GM23338 (cell line): ENCODE results near the gene SAMD11. TPM values are rescaled to one million over a fixed set of nuclear protein-coding genes. Genes with fewer than 3 reads are reported as not detected.

ENCODE experiments used
- ATAC-seq: fragments of 200-7000 bp; cut with Tn5 transposase; 3 replicates; pipeline ENCODE4 v1.9.1; 2020
- DNase-seq: peaks from one replicate; pipeline ENCODE4 v3.0.0-alpha.2; 2015; ENCODE audit warnings: low spot score
- H2AFZ ChIP-seq: fragments of 200-600 bp; sonication (generic); 2 replicates; pipeline ENCODE4 v1.8.0; 2016; ENCODE audit warnings: antibody characterized with exemption, mild to moderate bottlenecking, moderate library complexity
- H3F3A ChIP-seq: fragments of 200-600 bp; sonication (generic); replicated peaks from 2 replicates; pipeline ENCODE4 v1.8.0; 2017; ENCODE audit warnings: antibody characterized with exemption, mixed run types, low read depth
- H3K27ac ChIP-seq: fragments of 200-600 bp; sonication (generic); 2 replicates; pipeline ENCODE4 v1.6.1; 2016; ENCODE audit warnings: low read depth
- H3K27me3 ChIP-seq: fragments of 200-600 bp; sonication (generic); 2 replicates; pipeline ENCODE4 v1.8.0; 2016; ENCODE audit warnings: mild to moderate bottlenecking, mixed run types, moderate library complexity; ENCODE audit not compliant: insufficient read depth
- H3K36me3 ChIP-seq: fragments of 200-600 bp; sonication (generic); 2 replicates; pipeline ENCODE4 v1.8.0; 2016; ENCODE audit warnings: mild to moderate bottlenecking; ENCODE audit not compliant: insufficient read depth
- H3K4me1 ChIP-seq: fragments of 200-600 bp; sonication (generic); 2 replicates; pipeline ENCODE4 v1.8.0; 2016; ENCODE audit warnings: mild to moderate bottlenecking, moderate library complexity; ENCODE audit not compliant: insufficient read depth
- H3K4me2 ChIP-seq: fragments of 200-600 bp; sonication (generic); 2 replicates; pipeline ENCODE4 v1.7.1; 2017; ENCODE audit warnings: mixed run types
- H3K4me3 ChIP-seq: fragments of 200-600 bp; sonication (generic); 2 replicates; pipeline ENCODE4 v1.6.1; 2016; ENCODE audit warnings: mixed run types
- H3K79me2 ChIP-seq: fragments of 200-600 bp; sonication (generic); replicated peaks from 2 replicates; pipeline ENCODE4 v1.8.0; 2017; ENCODE audit warnings: mild to moderate bottlenecking; ENCODE audit not compliant: insufficient read depth
- H3K9me2 ChIP-seq: fragments of 200-600 bp; sonication (generic); 2 replicates; pipeline ENCODE4 v1.8.0; 2017; ENCODE audit not compliant: insufficient read depth
- H4K20me1 ChIP-seq: fragments of 200-600 bp; sonication (generic); replicated peaks from 2 replicates; pipeline ENCODE4 v1.8.0; 2017; ENCODE audit warnings: mild to moderate bottlenecking; ENCODE audit not compliant: insufficient read depth
- H3K27ac Mint-ChIP-seq: 2 replicates; pipeline ENCODE4 v1.8.0; 2020; ENCODE audit warnings: inconsistent platforms, mild to moderate bottlenecking, moderate library complexity, mixed read lengths
- H3K27me3 Mint-ChIP-seq: 3 replicates; pipeline ENCODE4 v1.8.0; 2022; ENCODE audit warnings: low read depth, mild to moderate bottlenecking, moderate library complexity, mixed read lengths, inconsistent platforms; ENCODE audit not compliant: insufficient read depth, poor library complexity
- H3K36me3 Mint-ChIP-seq: 3 replicates; pipeline ENCODE4 v1.8.0; 2021; ENCODE audit warnings: low read depth, mild to moderate bottlenecking, inconsistent platforms, moderate library complexity, mixed read lengths
- H3K4me1 Mint-ChIP-seq: 3 replicates; pipeline ENCODE4 v1.8.0; 2020; ENCODE audit warnings: mild to moderate bottlenecking, inconsistent platforms, mixed read lengths
- H3K4me3 Mint-ChIP-seq: 3 replicates; pipeline ENCODE4 v1.8.0; 2021; ENCODE audit warnings: moderate library complexity, mild to moderate bottlenecking, inconsistent platforms, mixed read lengths
- H3K9me3 Mint-ChIP-seq: 3 replicates; pipeline ENCODE4 v1.8.0; 2020; ENCODE audit warnings: moderate library complexity, mild to moderate bottlenecking, inconsistent platforms, mixed read lengths
- CREB1 ChIP-seq: fragments of 250-450 bp; sonication (Bioruptor Pico); IDR thresholded peaks from 2 replicates; pipeline ENCODE4 v1.5.0; 2020; ENCODE audit warnings: low read depth, mild to moderate bottlenecking, moderate library complexity
- CTCF ChIP-seq, 2 experiments: fragments of 200-600 bp in 1 of 2; sonication (generic) in 1 of 2; conservative IDR thresholded peaks; 2 replicates each; pipeline versions ENCODE4 v1.5.1 to v1.6.1; 2016 to 2017; ENCODE audit warnings: antibody characterized with exemption in 2 of 2, low read depth in 2 of 2, mild to moderate bottlenecking in 2 of 2, moderate library complexity in 1 of 2
- ETS1 ChIP-seq: IDR thresholded peaks from 2 replicates; pipeline ENCODE4 v1.6.1; 2016; ENCODE audit warnings: antibody characterized with exemption
- EZH2 ChIP-seq: fragments of 200-600 bp; sonication (generic); IDR thresholded peaks from one replicate; pipeline ENCODE4 v1.8.0; 2017; ENCODE audit warnings: antibody characterized with exemption, mild to moderate bottlenecking, low read depth; ENCODE audit not compliant: unreplicated experiment
- EZH2phosphoT487 ChIP-seq: fragments of 200-600 bp; sonication (generic); IDR thresholded peaks from one replicate; pipeline ENCODE4 v1.8.1; 2018; ENCODE audit warnings: antibody characterized with exemption; ENCODE audit not compliant: unreplicated experiment
- JUNB ChIP-seq: IDR thresholded peaks from one replicate; pipeline ENCODE4 v1.6.1; 2016; ENCODE audit warnings: antibody characterized with exemption; ENCODE audit not compliant: unreplicated experiment
- NANOG ChIP-seq: IDR thresholded peaks from 2 replicates; pipeline ENCODE4 v1.6.1; 2016; ENCODE audit warnings: antibody characterized with exemption, borderline replicate concordance
- POLR2AphosphoS5 ChIP-seq: IDR thresholded peaks from 2 replicates; pipeline ENCODE4 v1.6.1; 2016; ENCODE audit warnings: antibody characterized with exemption, low read depth
- REST ChIP-seq: IDR thresholded peaks from one replicate; pipeline ENCODE4 v1.6.1; 2018; ENCODE audit warnings: antibody characterized with exemption; ENCODE audit not compliant: unreplicated experiment
- STAT1 ChIP-seq: IDR thresholded peaks from one replicate; pipeline ENCODE4 v1.6.1; 2016; ENCODE audit warnings: antibody characterized with exemption; ENCODE audit not compliant: unreplicated experiment
- ZNF114 ChIP-seq: fragments of 250-450 bp; sonication (Bioruptor Pico); IDR thresholded peaks from 2 replicates; pipeline ENCODE4 v1.5.0; 2020; ENCODE audit warnings: mild to moderate bottlenecking, moderate library complexity
- ZNF331 ChIP-seq: fragments of 250-450 bp; sonication (Bioruptor Pico); IDR thresholded peaks from 2 replicates; pipeline ENCODE4 v1.5.0; 2020; ENCODE audit warnings: low read depth, mild to moderate bottlenecking, moderate library complexity
- ZNF462 ChIP-seq: fragments of 250-450 bp; sonication (Bioruptor Pico); IDR thresholded peaks from 2 replicates; pipeline ENCODE4 v1.5.0; 2020; ENCODE audit warnings: mild to moderate bottlenecking, moderate library complexity
- polyA plus RNA-seq: library from polyadenylated mRNA; unstranded; fragments of >200 nt; fragmentation: Nextera tagmentation; extraction: Ambion mirVana; gene quantifications from 2 replicates; pipeline ENCODE4 v1.2.1, GENCODE V29; 2016
- total RNA-seq: library from RNA; depleted of rRNA; stranded (reverse); fragments of >200 nt; shearing (Covaris generic); gene quantifications from 2 replicates; pipeline ENCODE4 v1.2.3, GENCODE V29; 2014

SAMD11 gene
- total and polyA plus RNA-seq, 2 experiments from 2014 or later = 0.14 to 0.40 TPM

- no peaks in the 10 kb centered on the region for H3K36me3 ChIP-seq
- no peaks in the 10 kb centered on the region for H3F3A ChIP-seq
- DNase-seq (peak; percentile 1), ATAC-seq (no peak)
- H3K9me2 ChIP-seq = no peaks in the 10 kb centered on the region
- peaks cover 73% of the 10 kb centered on the region for H3K27me3 ChIP-seq
- H2AFZ ChIP-seq = no peak overlapping the region
- H3K27me3 Mint-ChIP-seq = peaks cover 60% of the 10 kb centered on the region
- H3K27ac ChIP-seq = no peak overlapping the region
- H3K9me3 Mint-ChIP-seq = peaks cover 3% of the 10 kb centered on the region; the same call in 2 of the 3 replicates
- no peak overlapping the region for H3K27ac Mint-ChIP-seq
- no peaks in the 10 kb centered on the region; the same call in 1 of the 2 replicates for H4K20me1 ChIP-seq
- H3K36me3 Mint-ChIP-seq = peaks cover 2% of the 10 kb centered on the region; the same call in 1 of the 3 replicates
- no peak for TF ChIP-seq ZNF114 (CRISPR knock-in tag)
- TF ChIP-seq NANOG = no peak
- TF ChIP-seq CTCF (conservative IDR thresholded peaks at IDR 0.05; ENCODE audit: low read depth in 2 of 2) = no peak
- TF ChIP-seq REST = no peak
- TF ChIP-seq STAT1 = no peak
- no peak for TF ChIP-seq EZH2phosphoT487
- TF ChIP-seq CREB1 (CRISPR knock-in tag) = no peak
- no peak for TF ChIP-seq EZH2
- no peak for TF ChIP-seq JUNB
- TF ChIP-seq ZNF462 = no peak
- no peak for TF ChIP-seq POLR2AphosphoS5
- no peak for TF ChIP-seq ZNF331
- no peak for TF ChIP-seq ETS1
- H3K4me2 ChIP-seq = no peak overlapping the region
- no peak overlapping the region for H3K4me3 Mint-ChIP-seq
- peaks cover 11% of the 10 kb centered on the region for H3K4me1 Mint-ChIP-seq
- H3K79me2 ChIP-seq = no peaks in the 10 kb centered on the region
- no peak overlapping the region for H3K4me3 ChIP-seq
- H3K4me1 ChIP-seq = no peaks in the 10 kb centered on the region
Measured at GRCh38 chr1:907611-908451, 15.9 kb upstream of the SAMD11 start.
